ENCODE data around the gene GCK.

DNA sequence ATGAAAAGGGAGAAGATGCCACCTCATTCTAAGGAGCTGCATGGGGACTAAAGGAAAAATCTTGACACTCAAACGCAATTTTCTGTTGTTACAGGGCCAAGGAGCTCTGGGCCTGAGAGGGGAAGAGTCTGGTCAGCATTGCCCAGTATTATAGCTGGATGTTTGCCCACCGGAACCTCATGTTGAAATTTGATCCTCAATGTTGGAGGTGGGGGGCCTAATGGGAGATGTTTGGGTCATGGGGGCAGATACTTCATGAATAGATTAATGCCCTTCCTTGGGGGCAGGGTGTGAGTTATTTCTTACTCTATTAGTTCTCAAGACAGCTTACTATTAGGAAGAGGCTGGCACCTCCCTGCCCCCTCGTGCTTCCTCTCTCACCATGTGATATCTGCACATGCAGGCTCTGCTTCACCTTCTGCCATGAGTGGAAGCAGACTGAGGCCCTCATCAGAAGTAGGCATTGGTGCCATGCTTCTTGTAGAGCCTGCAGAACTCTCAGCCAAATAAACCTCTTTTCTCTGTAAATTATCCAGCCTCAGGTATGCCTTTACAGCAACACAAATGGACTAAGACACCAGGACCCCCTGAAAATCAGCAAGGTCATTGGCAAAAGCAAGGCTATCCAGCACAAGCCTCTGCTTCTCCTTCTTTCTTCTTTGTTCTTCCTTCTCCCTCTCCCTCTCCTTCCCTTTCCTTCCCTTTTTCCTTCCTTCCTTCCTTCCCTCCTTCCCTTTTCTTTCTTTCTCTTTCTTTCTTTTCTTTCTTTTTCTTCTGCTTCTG lies 15.1 kb downstream of the GCK start:
- TF ChIP-seq, protein P1, sequence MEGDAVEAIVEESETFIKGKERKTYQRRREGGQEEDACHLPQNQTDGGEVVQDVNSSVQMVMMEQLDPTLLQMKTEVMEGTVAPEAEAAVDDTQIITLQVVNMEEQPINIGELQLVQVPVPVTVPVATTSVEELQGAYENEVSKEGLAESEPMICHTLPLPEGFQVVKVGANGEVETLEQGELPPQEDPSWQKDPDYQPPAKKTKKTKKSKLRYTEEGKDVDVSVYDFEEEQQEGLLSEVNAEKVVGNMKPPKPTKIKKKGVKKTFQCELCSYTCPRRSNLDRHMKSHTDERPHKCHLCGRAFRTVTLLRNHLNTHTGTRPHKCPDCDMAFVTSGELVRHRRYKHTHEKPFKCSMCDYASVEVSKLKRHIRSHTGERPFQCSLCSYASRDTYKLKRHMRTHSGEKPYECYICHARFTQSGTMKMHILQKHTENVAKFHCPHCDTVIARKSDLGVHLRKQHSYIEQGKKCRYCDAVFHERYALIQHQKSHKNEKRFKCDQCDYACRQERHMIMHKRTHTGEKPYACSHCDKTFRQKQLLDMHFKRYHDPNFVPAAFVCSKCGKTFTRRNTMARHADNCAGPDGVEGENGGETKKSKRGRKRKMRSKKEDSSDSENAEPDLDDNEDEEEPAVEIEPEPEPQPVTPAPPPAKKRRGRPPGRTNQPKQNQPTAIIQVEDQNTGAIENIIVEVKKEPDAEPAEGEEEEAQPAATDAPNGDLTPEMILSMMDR (IDR thresholded peaks at IDR 0.05; ENCODE audit: low read depth, low read length, missing input control): no peak
- no peak for TF ChIP-seq EGR1 (IDR thresholded peaks at IDR 0.05; ENCODE audit: low read depth in 2 of 2)
